KOPT-K1 (cell line): ENCODE data around the gene TEC.

Experiments used
- H3K27ac ChIP-seq: fragments of 200-600 bp; sonication (generic); 2 replicates; pipeline ENCODE4 v1.5.1; 2016; ENCODE audit warnings: antibody characterized with exemption, mild to moderate bottlenecking, low read depth, low read length; ENCODE audit not compliant: poor library complexity, severe bottlenecking
- H3K36me3 ChIP-seq: fragments of 200-600 bp; sonication (generic); 2 replicates; pipeline ENCODE4 v1.5.1; 2017; ENCODE audit warnings: antibody characterized with exemption, mild to moderate bottlenecking, low read length, moderate library complexity; ENCODE audit not compliant: insufficient read depth
- H3K9me3 ChIP-seq: fragments of 200-600 bp; sonication (generic); 2 replicates; pipeline ENCODE4 v1.5.1; 2017; ENCODE audit warnings: antibody characterized with exemption, low read length, mild to moderate bottlenecking; ENCODE audit not compliant: insufficient read depth, poor library complexity, severe bottlenecking

The TEC gene

GRCh38 chr4:48255072-48255958, 14.3 kb downstream of the TEC start:
- no peak overlapping the region for H3K27ac ChIP-seq
- H3K9me3 ChIP-seq: no peaks in the 10 kb centered on the region
- H3K36me3 ChIP-seq: no peaks in the 10 kb centered on the region

DNA sequence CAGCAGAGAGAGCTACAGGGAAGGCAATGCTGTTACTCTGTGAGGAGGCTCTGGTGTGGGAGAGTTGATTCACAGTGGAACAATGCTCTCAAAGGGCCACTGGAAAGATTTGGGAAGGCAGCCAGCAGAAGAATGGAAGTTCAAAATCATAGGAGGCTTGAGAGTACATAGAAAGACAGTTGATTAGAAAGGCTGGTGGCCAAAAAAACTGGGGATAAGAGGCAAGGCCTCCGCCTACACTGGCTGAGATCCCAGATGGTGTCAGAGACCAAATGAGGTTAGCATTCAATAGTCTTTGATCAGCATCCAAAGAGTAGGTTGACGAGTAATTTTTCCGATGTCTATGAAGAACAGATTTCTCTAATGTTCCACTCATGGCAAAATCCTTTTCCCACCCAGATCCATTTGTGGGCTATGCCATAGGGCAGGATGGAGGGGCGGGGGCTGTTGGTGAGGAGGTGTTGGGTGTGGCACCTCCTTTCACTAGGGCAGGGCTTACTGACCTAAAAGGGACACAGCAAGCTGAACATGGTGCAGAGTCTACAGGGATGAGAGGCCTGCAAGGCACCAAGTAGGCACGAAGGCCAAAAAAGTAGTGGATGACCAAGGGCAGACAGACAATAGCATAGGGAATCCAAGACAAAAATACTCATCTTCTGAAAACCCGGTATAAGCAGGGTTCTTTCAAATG, 15.1 kb downstream of the TEC start:
- no peaks in the 10 kb centered on the region for H3K9me3 ChIP-seq
- no peak overlapping the region for H3K27ac ChIP-seq
- H3K36me3 ChIP-seq: no peaks in the 10 kb centered on the region

GRCh38 chr4:48252313-48252712, 17.3 kb downstream of the TEC start:
- no peaks in the 10 kb centered on the region for H3K9me3 ChIP-seq
- no peak overlapping the region for H3K27ac ChIP-seq
- no peaks in the 10 kb centered on the region for H3K36me3 ChIP-seq

DNA sequence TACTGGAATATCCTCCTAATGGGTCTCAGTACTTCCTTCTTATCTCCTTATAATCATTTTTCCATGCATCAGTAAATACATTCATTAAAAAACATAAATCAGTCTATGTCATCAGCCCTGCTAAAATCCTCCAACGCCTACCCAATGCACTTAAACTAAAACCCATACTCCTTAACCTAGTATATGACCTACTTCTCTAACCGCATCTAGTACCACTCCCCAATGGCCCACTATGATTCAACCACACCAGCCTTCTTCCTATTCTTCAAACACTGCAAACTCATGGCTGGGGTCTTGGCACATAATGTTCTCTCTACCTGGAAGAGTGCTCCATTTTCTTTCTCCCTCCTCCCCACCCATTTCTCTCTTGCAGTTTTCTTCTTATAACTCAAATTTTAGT, 18.7 kb downstream of the TEC start:
- Histone ChIP-seq H3K9me3 (peaks cover 4% of the 10 kb centered on the region), H3K27ac (no peak overlapping the region), H3K36me3 (no peaks in the 10 kb centered on the region)

GRCh38 chr4:48250343-48250742, 19.3 kb downstream of the TEC start:
- no peaks in the 10 kb centered on the region for H3K36me3 ChIP-seq
- H3K9me3 ChIP-seq: peaks cover 4% of the 10 kb centered on the region
- H3K27ac ChIP-seq: no peak overlapping the region

DNA sequence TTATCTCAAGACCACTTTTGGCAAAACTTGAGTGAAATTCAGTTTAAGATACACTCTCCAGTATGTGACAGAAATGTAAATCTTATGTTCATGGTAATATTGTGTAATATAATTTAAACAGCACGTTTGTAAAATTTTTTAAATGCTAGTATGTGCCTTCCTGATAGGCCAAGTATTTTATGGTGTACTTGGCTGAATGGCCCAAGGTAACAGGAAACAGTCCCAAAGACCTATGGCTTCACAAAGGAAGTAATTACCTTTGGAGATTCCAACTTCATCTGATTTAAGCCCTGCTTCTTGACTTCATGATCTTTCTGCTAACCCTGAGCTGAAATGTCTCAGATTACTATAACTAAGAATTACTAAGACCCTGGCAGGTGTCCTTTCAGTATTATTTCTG, 20.3 kb downstream of the TEC start:
- Histone ChIP-seq H3K27ac (no peak overlapping the region), H3K36me3 (no peaks in the 10 kb centered on the region), H3K9me3 (peaks cover 4% of the 10 kb centered on the region)

- Histone ChIP-seq H3K27ac (no peak overlapping the region), H3K9me3 (peaks cover 4% of the 10 kb centered on the region), H3K36me3 (no peaks in the 10 kb centered on the region)
These were observed 21.1 kb downstream of the TEC start for GRCh38 chr4:48248559-48248953.

DNA sequence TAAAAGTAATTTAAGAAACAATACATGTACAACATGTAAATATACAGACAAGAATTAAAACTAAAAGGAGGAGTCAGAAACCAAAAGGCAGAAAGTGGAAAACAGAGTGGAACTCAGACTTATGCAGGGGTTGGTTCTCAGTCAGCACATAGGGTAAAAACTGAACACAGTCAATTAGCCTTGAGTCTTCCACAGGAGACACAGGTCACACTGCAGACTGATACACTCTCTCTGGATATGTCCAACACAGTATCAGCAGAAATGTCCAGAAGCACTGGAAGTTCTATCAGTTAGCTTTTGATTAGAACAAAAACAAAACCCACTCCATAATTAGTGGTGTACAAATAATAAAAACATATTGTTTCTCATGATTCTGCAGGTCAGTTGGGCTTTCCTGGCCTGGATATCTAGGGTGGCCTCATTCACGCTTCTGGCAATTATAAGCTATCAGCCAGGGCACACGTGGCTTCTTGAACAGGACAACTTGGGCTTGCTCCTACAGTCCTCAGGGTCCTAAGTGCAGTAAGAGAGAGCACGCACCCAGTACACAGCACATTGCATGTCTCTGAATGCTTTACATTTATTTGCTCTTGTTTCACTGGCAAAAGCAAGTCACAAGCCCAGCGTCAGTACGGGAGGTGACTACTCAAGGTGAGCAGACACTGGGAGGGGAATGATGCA, 21.6 kb downstream of the TEC start:
- Histone ChIP-seq H3K9me3 (peaks cover 4% of the 10 kb centered on the region), H3K27ac (no peak overlapping the region), H3K36me3 (no peaks in the 10 kb centered on the region)

DNA sequence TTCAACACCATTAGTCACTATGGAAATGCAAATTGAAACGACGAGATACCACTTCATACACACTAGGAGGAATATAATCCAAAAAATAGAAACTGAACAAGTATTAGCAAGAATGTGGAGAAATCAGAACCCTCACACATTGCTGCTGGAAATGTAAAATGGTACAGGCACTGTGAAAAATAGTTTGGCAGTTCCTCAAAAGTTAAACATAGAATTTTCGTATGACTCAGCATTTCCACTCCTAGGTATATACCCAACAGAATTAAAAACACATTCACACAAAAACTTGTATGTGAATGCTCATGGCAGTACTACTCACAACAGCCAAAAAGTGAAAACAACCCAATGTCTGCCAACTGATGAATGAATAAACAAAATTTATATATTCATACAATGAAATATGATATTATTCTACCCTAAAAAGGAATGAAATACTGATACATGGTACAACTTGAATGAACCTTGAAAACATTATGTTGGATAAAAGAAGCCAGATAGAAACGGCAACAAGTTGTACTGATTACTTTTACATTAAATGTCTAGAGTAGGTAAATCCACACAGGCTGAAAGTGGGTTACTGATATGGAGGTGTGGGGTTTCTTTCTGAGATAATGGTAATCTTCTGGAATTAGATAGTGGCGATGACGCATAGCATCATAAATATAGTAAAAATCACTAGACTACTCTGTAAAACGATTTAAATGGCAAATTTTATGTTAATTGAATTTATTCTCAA, 22.3 kb downstream of the TEC start:
- H3K36me3 ChIP-seq: no peaks in the 10 kb centered on the region
- peaks cover 4% of the 10 kb centered on the region for H3K9me3 ChIP-seq
- no peak overlapping the region for H3K27ac ChIP-seq

GRCh38 chr4:48244665-48245064, 25.0 kb downstream of the TEC start:
- Histone ChIP-seq H3K9me3 (peaks cover 4% of the 10 kb centered on the region), H3K27ac (no peak overlapping the region), H3K36me3 (no peaks in the 10 kb centered on the region)

- H3K9me3 ChIP-seq: peaks cover 4% of the 10 kb centered on the region
- H3K27ac ChIP-seq: no peak overlapping the region
- no peaks in the 10 kb centered on the region for H3K36me3 ChIP-seq
These were observed 25.8 kb downstream of the TEC start for GRCh38 chr4:48243887-48244286.

GRCh38 chr4:48243429-48243828, 26.2 kb downstream of the TEC start:
- H3K27ac ChIP-seq: no peak overlapping the region
- no peaks in the 10 kb centered on the region for H3K36me3 ChIP-seq
- H3K9me3 ChIP-seq: peaks cover 4% of the 10 kb centered on the region

GRCh38 chr4:48242511-48243195, 27.0 kb downstream of the TEC start:
- no peak overlapping the region for H3K27ac ChIP-seq
- H3K9me3 ChIP-seq: peaks cover 4% of the 10 kb centered on the region
- H3K36me3 ChIP-seq: no peaks in the 10 kb centered on the region

- no peak overlapping the region for H3K27ac ChIP-seq
- no peaks in the 10 kb centered on the region for H3K36me3 ChIP-seq
- H3K9me3 ChIP-seq: no peaks in the 10 kb centered on the region
These were observed 27.9 kb downstream of the TEC start for GRCh38 chr4:48241731-48242130.
